Embryonic facial prominence (tissue), 1 donor: ENCODE results near the gene AFF2.

ENCODE experiments used
- DNase-seq: peaks from one replicate; pipeline ENCODE4 v3.0.0-alpha.2; 2016; ENCODE audit errors: extremely low spot score

AFF2 gene

GRCh38 chrX:148536961-148537360 lies 36.5 kb downstream of the AFF2 start:
- DNase-seq: no peak

GRCh38 chrX:148537556-148538182 lies 37.3 kb downstream of the AFF2 start:
- DNase-seq: no peak

- DNase-seq: no peak
Measured at GRCh38 chrX:148538582-148538981, 38.2 kb downstream of the AFF2 start.

GRCh38 chrX:148540114-148540513 lies 39.7 kb downstream of the AFF2 start:
- no peak for DNase-seq

GRCh38 chrX:148540671-148541583 lies 40.5 kb downstream of the AFF2 start:
- no peak for DNase-seq

- no peak for DNase-seq
Measured at GRCh38 chrX:148541584-148541940, 41.1 kb downstream of the AFF2 start.

GRCh38 chrX:148542481-148543255 lies 42.3 kb downstream of the AFF2 start:
- no peak for DNase-seq

- no peak for DNase-seq
Measured at GRCh38 chrX:148552775-148553174, 52.4 kb downstream of the AFF2 start.

- no peak for DNase-seq
Measured at GRCh38 chrX:148555101-148555500, 54.7 kb downstream of the AFF2 start.

- DNase-seq: no peak
Measured at GRCh38 chrX:148555571-148556243, 55.3 kb downstream of the AFF2 start.

GRCh38 chrX:148556498-148556897 lies 56.1 kb downstream of the AFF2 start:
- DNase-seq: no peak

- DNase-seq: no peak
Measured at GRCh38 chrX:148562846-148563245, 62.4 kb downstream of the AFF2 start.

GRCh38 chrX:148567229-148567628 lies 66.8 kb downstream of the AFF2 start:
- no peak for DNase-seq

- no peak for DNase-seq
Measured at GRCh38 chrX:148567779-148568178, 67.4 kb downstream of the AFF2 start.

GRCh38 chrX:148568763-148569162 lies 68.3 kb downstream of the AFF2 start:
- DNase-seq: no peak

- no peak for DNase-seq
Measured at GRCh38 chrX:148572337-148572736, 71.9 kb downstream of the AFF2 start.

GRCh38 chrX:148573119-148573518 lies 72.7 kb downstream of the AFF2 start:
- no peak for DNase-seq

- DNase-seq: no peak
Measured at GRCh38 chrX:148574237-148574973, 74.0 kb downstream of the AFF2 start.

GRCh38 chrX:148576396-148576795 lies 76.0 kb downstream of the AFF2 start:
- DNase-seq: no peak

- DNase-seq: no peak
Measured at GRCh38 chrX:148577741-148578140, 77.3 kb downstream of the AFF2 start.

GRCh38 chrX:148580016-148580415 lies 79.6 kb downstream of the AFF2 start:
- no peak for DNase-seq
